Mucosa of rectum (tissue), 2 donors: Measurements from ENCODE around the gene CIDEB.

ENCODE experiments used
- H3K27ac ChIP-seq, 2 donors: one replicate each; pipeline ENCODE4 v1.7.0; 2013; ENCODE audit warnings: inconsistent platforms in 2 of 2, low read depth in 2 of 2, low read length in 2 of 2
- H3K27me3 ChIP-seq, 2 donors: one replicate each; pipeline ENCODE4 v1.7.0; 2013; ENCODE audit warnings: low read length in 2 of 2; ENCODE audit not compliant: control insufficient read depth in 2 of 2, insufficient read depth in 2 of 2
- H3K36me3 ChIP-seq, 2 donors: one replicate each; pipeline ENCODE4 v1.7.0; 2013; ENCODE audit warnings: low read length in 2 of 2; ENCODE audit not compliant: control insufficient read depth in 2 of 2, insufficient read depth in 2 of 2
- H3K4me1 ChIP-seq, 2 donors: one replicate each; pipeline ENCODE4 v1.7.0; 2013; ENCODE audit warnings: low read length in 2 of 2, mild to moderate bottlenecking in 1 of 2; ENCODE audit not compliant: control insufficient read depth in 2 of 2, insufficient read depth in 2 of 2
- H3K4me3 ChIP-seq, 2 donors: one replicate each; pipeline ENCODE4 v1.7.0; 2013; ENCODE audit warnings: low read length in 2 of 2
- H3K9ac ChIP-seq, 2 donors: one replicate each; pipeline ENCODE4 v1.7.0; 2013; ENCODE audit warnings: low read length in 2 of 2, low read depth in 1 of 2, mild to moderate bottlenecking in 1 of 2
- H3K9me3 ChIP-seq, 2 donors: one replicate each; pipeline ENCODE4 v1.7.0; 2013; ENCODE audit warnings: low read length in 2 of 2; ENCODE audit not compliant: control insufficient read depth in 2 of 2
- donor health status: healthy.
- donor health status: Normal muscosa, but diverticular disease.

CIDEB gene

GRCh38 chr14:24271134-24271833, 36.5 kb downstream of the CIDEB start, which contains the start of gene RABGGTA:
Gene RABGGTA, minus strand, starts transcription at chr14:24271597. Its CDS starts 482 bp downstream, at chr14:24271115.
- peak within 1 kb of the TSS; percentile 95 to 97 for H3K9ac ChIP-seq
- H3K4me1 ChIP-seq: peaks cover 5 to 10% of the 10 kb centered on the region in 2 donors
- peak within 1 kb of the TSS; percentile 97 to 98 for H3K27ac ChIP-seq

GRCh38 chr14:24270537-24271133, 37.1 kb downstream of the CIDEB start:
- H3K36me3 ChIP-seq: peaks cover 28 to 32% of the 10 kb centered on the region in 2 donors
- H3K9ac ChIP-seq: peak overlapping the region; percentile 95 to 97
- peak overlapping the region; percentile 95 to 98 for H3K4me3 ChIP-seq
- H3K9me3 ChIP-seq: no peaks in the 10 kb centered on the region
- H3K4me1 ChIP-seq: peaks cover 5 to 10% of the 10 kb centered on the region in 2 donors
- no peaks in the 10 kb centered on the region for H3K27me3 ChIP-seq
- H3K27ac ChIP-seq: peak overlapping the region; percentile 97 to 98

More at GRCh38 chr14:24271134-24271833, 36.5 kb downstream of the CIDEB start, which contains the start of gene RABGGTA:
- no peaks in the 10 kb centered on the region for H3K27me3 ChIP-seq
- H3K36me3 ChIP-seq: peaks cover 23 to 26% of the 10 kb centered on the region in 2 donors
- H3K9me3 ChIP-seq: no peaks in the 10 kb centered on the region
- peak within 1 kb of the TSS; percentile 95 to 98 for H3K4me3 ChIP-seq

GRCh38 chr14:24269910-24270536, 37.8 kb downstream of the CIDEB start:
- Histone ChIP-seq H3K27ac (no peak overlapping the region), H3K4me1 (peaks cover 5 to 10% of the 10 kb centered on the region in 2 donors), H3K9me3 (no peaks in the 10 kb centered on the region), H3K4me3 (no peak overlapping the region), H3K36me3 (peaks cover 29 to 34% of the 10 kb centered on the region in 2 donors), H3K27me3 (no peaks in the 10 kb centered on the region), H3K9ac (no peak overlapping the region)

GRCh38 chr14:24269368-24269767, 38.4 kb downstream of the CIDEB start:
- peaks cover 34% of the 10 kb centered on the region in 2 donors for H3K36me3 ChIP-seq
- H3K9ac ChIP-seq: no peak overlapping the region
- H3K4me3 ChIP-seq: no peak overlapping the region
- H3K4me1 ChIP-seq: peaks cover 5 to 10% of the 10 kb centered on the region in 2 donors
- no peaks in the 10 kb centered on the region for H3K27me3 ChIP-seq
- no peaks in the 10 kb centered on the region for H3K9me3 ChIP-seq
- H3K27ac ChIP-seq: no peak overlapping the region

- Histone ChIP-seq H3K9me3 (no peaks in the 10 kb centered on the region), H3K27ac (no peak overlapping the region), H3K36me3 (peaks cover 34% of the 10 kb centered on the region in 2 donors), H3K27me3 (no peaks in the 10 kb centered on the region), H3K4me1 (peaks cover 5 to 10% of the 10 kb centered on the region in 2 donors), H3K9ac (no peak overlapping the region), H3K4me3 (no peak overlapping the region)
These were observed 39.6 kb downstream of the CIDEB start for GRCh38 chr14:24268225-24268624.

- Histone ChIP-seq H3K4me3 (no peak overlapping the region), H3K4me1 (peaks cover 5 to 10% of the 10 kb centered on the region in 2 donors), H3K27ac (no peak overlapping the region), H3K9me3 (no peaks in the 10 kb centered on the region), H3K36me3 (peaks cover 34% of the 10 kb centered on the region in 2 donors), H3K27me3 (no peaks in the 10 kb centered on the region), H3K9ac (no peak overlapping the region)
These were observed 40.3 kb downstream of the CIDEB start for GRCh38 chr14:24267516-24267915.

GRCh38 chr14:24266344-24267244, 41.2 kb downstream of the CIDEB start:
- Histone ChIP-seq H3K4me1 (peaks cover 3 to 5% of the 10 kb centered on the region in 2 donors), H3K4me3 (no peak overlapping the region), H3K36me3 (peaks cover 34% of the 10 kb centered on the region in 2 donors), H3K9me3 (no peaks in the 10 kb centered on the region), H3K9ac (no peak overlapping the region), H3K27ac (no peak overlapping the region), H3K27me3 (no peaks in the 10 kb centered on the region)

- no peak overlapping the region for H3K27ac ChIP-seq
These were observed 43.5 kb downstream of the CIDEB start for GRCh38 chr14:24264298-24264697.

GRCh38 chr14:24263848-24264247, 43.9 kb downstream of the CIDEB start:
- Histone ChIP-seq H3K4me1 (no peaks in the 10 kb centered on the region), H3K9ac (no peak overlapping the region), H3K27me3 (no peaks in the 10 kb centered on the region), H3K9me3 (no peaks in the 10 kb centered on the region), H3K27ac (no peak overlapping the region), H3K4me3 (no peak overlapping the region), H3K36me3 (peaks cover 28% of the 10 kb centered on the region in 2 donors)

More at GRCh38 chr14:24264298-24264697, 43.5 kb downstream of the CIDEB start:
- H3K9ac ChIP-seq: no peak overlapping the region
- H3K9me3 ChIP-seq: no peaks in the 10 kb centered on the region
- H3K4me1 ChIP-seq: no peaks in the 10 kb centered on the region
- no peak overlapping the region for H3K4me3 ChIP-seq
- peaks cover 32 to 33% of the 10 kb centered on the region in 2 donors for H3K36me3 ChIP-seq
- no peaks in the 10 kb centered on the region for H3K27me3 ChIP-seq
